GM18951 (cell line): ENCODE data around the gene FLRT2.

Source experiments
- POLR2A ChIP-seq: IDR thresholded peaks from 4 replicates; pipeline ENCODE4 v1.6.1; 2011; ENCODE audit warnings: mild to moderate bottlenecking; ENCODE audit not compliant: insufficient read length, insufficient read depth; ENCODE audit errors: extremely low read depth
- in situ Hi-C: fragments of 300-500 bp; cut with MboI; formaldehyde crosslinking; loops from one replicate; pipeline ENCODE4 v1.12.0; 2022; ENCODE audit warnings: low sequenced_read_pairs, mixed read lengths, inconsistent platforms; ENCODE audit not compliant: unreplicated experiment

Gene FLRT2

DNA sequence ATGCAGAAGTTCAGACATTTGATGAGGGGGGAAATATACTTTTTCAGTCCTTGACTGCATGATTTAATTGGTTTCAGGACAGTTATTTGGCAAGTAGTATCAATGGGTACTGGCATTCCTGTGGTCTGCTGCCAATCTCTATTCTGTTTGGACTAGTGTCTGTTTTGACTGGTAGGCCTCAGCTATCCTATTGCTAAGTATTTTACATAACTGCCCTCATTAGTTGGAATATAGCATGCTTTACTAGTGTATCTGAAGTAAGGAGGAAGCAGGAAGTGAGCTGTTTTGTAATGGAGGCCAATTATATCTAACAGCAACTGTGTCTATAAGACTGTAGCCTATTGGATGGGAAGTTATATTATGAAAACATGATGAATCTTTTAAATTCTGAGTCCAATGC is 104.3 kb downstream of the FLRT2 start:
- TF ChIP-seq POLR2A, result no peak
- in situ Hi-C loops, result no loop called here

DNA sequence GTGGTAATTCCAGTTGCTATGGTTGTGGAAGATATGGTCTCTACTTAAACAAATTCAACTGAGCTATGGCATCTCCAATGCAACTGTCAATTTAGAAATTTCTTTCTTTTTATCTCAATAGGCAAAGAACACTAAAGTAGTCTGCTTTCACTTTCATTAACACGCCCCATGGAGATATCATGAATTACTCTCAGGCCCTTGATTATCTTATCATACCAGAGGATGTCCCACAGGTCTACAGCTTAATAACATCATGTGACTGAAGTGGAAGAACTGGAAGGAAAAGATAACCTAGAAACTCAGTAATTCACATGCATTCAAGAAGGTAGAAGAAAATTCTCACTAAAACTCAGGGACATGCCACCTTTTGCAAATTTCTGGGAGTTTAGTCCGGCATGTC is 114.3 kb downstream of the FLRT2 start:
- in situ Hi-C loops, result no loop called here
- TF ChIP-seq POLR2A, result no peak

DNA sequence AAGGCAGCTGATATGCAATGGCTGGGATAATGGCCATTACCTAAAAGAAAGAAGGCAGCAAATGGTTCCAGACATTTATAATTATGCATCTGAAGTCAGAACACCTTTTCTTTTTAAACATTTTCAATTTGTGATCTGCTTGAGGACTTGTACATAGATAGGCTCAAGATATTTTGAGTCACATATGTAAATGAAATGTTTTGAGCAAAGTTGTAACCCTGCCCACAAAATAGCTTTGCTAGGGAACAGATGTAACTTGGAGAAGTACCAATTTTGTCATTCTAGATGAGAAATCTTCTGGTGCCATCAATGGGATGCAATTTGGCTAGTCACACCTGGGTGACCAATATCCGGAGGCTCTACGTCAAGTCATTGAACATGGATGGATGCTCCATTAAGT is 123.1 kb downstream of the FLRT2 start:
- in situ Hi-C loops, result no loop called here
- no peak for TF ChIP-seq POLR2A

DNA sequence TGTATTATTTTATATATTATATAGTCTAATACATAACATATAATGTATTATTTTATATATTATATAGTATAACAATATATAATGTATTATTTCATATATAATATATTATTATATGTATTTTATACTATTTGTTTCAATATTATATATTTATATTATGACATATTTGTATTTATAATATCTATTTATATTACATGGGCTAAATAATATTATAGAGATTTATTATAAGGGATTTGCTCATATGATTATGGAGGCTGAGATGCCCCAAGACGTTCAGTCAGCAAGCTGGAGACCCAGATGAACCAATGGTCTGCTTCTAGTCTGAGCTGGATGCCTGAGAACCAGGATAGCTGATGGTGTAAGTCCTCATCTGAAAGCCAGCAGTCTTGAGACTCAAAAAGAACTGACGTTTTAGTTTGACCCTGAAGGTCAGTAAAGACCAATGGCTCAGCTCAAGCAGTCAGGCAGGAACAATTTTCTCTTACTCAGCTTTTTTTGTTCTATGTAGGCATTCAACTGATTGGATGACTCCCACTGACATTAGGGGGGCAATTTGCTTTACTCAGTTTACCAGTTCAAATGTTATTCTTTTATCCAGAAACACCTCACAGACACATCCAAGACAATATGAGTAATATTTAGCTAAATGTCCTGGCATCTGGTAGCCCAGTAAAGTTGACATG is 130.4 kb downstream of the FLRT2 start:
- in situ Hi-C loops, result no loop called here
- no peak for TF ChIP-seq POLR2A

DNA sequence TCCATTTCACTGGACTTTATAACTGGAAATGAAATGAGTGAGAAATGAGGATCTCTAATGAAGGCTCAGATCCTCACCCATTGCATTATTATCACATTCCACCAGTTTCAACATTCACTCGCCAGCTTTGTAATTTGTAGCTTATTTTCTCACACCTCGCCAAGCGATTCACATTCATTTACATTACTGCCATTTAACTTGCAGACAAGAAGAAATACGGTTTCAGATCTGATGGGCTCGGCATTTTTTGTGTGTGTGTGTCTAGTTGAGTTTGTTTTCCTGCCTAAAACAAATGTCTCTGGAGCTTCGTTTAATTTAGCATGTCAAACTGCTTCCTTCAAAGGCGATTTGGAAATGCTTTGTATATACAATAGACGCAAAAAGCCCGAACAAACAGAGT is 132.2 kb downstream of the FLRT2 start:
- in situ Hi-C loops, result no loop called here
- TF ChIP-seq POLR2A, result no peak

DNA sequence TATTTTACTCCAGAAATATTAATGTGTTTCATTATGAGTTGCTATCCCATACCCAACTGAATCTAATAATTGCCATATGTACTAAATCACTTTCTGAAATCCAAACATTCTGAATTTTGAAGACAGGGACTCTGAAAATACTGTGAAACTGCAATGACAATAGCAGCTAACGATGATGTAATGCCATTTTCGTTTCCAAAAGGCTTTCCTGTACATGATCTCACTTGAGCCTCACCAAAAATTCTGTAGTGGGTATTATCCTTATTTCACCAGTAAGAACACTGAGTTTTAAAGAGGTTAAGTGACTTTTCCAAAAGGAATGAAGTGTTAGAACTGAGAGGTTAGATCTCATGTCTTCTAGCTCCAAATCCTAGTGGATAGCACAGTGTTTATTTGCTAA is 133.3 kb downstream of the FLRT2 start:
- no peak for TF ChIP-seq POLR2A
- in situ Hi-C loops, result no loop called here

DNA sequence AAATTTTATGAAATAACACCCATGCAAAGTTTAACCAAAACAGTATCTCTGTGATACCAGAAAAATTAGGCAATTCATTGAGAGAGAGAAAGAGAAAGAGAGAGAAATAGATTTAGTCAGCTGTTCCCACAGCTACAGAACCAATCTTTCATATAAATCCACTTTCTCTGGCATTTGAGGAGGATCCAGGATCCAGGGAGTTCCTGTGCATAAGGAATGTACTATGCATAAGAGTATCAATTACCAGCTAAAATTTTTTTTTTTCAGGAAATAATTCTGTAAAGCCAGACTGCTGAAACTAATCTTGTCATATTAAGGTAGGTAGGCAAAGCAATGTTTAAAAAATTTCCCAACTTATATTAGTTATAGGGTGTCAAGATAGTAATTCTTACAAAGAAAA is 133.7 kb downstream of the FLRT2 start:
- no peak for TF ChIP-seq POLR2A
- in situ Hi-C loops, result no loop called here

DNA sequence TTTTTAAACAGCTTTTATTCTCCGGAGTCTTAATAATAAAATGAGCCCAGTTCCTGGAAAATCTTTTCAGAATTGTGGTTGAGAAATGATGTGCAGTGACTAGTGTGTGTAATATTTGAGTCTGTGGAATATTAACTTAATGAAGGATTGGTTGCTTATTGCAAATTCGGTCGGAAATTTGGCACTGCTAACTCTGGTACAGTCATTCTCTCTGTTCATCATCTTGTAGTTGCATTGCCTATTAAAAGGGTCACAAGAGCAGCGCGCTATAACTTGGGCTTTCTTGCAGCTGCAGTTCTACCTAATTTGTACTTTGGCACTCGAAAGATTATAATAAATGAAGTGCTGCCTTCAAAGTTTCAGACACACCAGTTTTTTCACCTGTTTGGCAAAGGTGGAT is 146.0 kb downstream of the FLRT2 start:
- in situ Hi-C loops, result no loop called here

DNA sequence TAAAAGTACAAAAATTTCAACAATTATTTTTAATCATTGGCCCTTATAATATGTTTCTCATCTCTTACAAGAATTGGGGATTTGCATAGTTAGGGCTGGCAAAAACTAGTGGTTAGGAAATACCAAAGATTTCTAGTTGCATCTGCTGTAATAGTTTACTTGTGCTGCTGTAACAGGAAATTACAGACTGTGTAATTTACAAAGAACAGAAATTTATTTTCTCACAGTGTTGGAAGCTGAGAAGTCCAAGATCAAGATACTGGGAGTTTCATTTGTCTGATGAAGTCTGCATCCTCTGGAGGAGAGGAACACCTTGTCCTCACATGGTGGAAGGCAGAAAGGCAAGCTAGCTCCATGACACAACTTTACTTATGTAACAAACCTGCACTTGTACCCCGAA is 157.0 kb downstream of the FLRT2 start:
- in situ Hi-C loops, result no loop called here
- no peak for TF ChIP-seq POLR2A

More for the DNA sequence above, 146.0 kb downstream of the FLRT2 start:
- no peak for TF ChIP-seq POLR2A

DNA sequence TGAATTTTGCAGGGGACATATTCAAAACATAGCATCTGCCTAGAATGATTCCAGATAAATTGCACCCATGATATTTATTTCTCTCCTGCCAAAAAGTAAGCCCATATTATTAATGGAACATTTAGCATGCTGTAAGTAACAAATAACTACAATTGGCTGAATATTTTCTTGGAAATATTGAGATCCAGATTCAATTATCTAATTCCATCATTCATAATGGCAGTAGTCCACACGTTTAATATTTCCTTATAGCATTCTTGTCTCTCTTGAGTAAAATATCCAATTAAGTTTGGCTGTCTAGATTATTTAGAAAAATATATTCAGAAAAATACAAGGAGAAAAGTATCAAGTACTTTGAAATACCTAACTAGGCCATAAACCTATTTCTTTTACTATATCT is 157.5 kb downstream of the FLRT2 start:
- TF ChIP-seq POLR2A, result no peak
- in situ Hi-C loops, result no loop called here

DNA sequence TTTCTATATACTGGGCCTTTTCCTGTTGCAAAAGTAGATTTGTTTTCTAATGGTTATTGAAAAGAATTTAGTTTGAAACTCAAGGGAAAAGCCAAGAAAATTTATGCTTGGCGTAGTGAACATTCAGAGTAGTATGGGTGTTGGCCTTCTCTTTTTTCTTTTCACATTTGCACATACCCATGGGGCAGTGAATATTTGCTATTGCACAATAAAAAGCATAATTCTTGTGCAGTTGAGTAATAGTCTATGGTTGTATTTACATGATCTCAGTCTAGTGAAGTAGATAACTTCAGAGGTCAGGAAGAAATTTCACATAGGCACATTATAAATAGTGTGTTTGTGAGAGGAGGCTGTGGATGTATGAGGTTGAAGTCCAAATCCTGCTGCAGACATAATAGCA is 158.1 kb downstream of the FLRT2 start:
- in situ Hi-C loops, result no loop called here
- TF ChIP-seq POLR2A, result no peak

DNA sequence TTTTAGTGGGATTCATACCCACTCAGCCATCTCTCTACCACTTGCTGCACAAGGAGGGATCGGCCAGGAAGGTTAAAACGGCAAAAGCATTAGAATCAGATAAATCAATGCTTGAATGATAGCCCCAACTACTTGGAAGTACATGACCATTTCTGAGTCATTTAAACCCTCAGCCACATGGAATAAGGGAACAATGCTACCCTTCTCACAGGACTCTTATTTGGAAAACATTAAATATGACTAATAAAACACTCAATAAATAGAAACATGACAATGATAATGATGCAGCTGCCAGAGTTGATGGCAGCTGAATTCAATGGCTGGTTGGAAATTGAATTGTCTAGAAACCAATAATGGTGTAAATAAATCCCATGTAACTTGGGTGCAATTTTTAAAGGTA is 165.4 kb downstream of the FLRT2 start:
- in situ Hi-C loops, result no loop called here
- no peak for TF ChIP-seq POLR2A

DNA sequence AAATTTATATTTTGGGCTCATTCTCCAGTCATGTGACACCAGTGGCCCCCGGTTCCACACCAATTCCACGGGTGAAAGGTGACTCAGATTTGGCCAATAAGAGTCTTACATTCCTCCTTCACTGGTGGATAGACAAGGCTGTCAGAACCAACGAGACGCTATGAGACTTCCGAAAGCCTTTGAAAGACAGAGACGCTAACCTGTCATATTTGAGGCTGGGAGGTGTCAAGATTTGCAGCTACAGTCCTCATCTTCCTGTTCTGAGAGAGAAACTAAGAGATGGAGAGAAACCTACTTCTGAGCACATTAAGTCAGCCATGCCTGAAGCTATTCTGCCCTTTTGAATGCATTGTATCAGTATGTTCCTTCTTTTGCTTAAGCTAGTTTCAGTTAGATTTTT is 171.2 kb downstream of the FLRT2 start:
- in situ Hi-C loops, result no loop called here
- TF ChIP-seq POLR2A, result no peak

DNA sequence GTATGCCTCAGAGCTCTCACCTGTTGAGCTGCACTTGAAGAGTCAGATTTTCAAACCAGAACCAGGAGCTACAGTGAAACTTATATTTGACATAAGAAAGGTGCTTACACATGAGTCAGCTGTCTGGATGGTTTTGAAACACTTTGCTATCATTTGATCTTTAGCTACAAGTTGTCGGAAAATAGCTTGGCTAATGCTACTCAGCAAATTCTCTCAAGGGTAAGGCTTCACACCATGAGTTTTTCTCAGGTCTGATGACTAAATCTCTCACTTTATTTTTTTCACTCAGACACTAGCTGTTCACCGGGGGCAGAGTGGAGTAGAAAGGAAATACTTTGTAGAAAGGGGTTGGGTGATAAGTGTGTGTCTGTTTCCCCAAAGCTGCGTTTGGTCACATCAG is 171.8 kb downstream of the FLRT2 start:
- TF ChIP-seq POLR2A, result no peak
- in situ Hi-C loops, result no loop called here

DNA sequence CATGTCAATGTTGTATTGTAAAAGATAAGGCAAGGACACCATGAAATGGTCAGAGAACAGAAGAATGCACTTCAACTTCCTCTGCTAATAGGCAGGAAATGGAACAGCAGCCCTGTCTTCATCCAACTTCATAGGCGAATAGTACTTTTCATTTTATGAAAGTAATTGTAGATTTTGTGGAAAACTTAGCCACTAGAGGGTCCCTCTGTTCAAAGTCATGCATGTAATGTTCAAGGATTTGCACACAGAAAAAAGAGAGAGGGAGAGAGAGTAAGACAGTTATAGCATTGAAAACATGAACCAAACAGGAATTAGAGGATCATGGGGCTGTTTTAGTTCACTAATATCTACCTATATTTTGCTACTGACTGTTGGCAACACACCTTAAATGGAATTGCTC is 172.2 kb downstream of the FLRT2 start:
- in situ Hi-C loops, result no loop called here
- no peak for TF ChIP-seq POLR2A
